Measurements from ENCODE around the gene KNCN. TPM values are rescaled to one million over a fixed set of nuclear protein-coding genes. Genes with fewer than 3 reads are reported as not detected.

KNCN gene
- total RNA-seq, 1 donor from 2014 or later: not detected

DNA sequence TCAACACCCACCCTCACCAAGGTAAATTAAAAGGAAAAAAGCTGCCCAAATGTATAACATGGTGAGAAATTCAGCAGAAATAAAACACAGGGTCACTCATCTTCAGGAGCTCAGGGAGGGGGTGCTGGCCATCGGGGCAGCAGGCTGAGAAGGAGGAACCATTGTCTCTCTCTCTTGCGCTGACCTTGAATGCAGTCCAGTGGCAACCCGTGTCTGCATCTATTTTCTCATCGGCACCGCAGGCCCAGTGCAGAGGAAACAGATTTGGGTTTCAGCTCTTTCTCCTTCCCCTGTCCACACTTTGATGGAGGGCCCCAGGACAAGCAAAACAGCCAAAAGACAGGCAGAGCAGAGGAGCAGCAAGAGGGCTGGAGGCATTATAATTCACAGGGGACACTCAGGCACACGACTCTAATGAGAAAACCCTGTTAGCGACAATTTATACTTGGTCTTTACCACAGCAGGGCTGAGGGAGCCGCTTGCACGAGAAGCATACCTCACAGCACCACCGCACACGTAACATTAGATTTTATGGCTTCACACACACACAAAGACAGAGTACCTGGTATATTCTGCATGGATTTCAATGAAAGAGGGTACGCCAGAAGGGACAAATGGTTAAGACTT, 34.0 kb upstream of the KNCN start:
- peaks cover 6% of the 10 kb centered on the region for H3F3A ChIP-seq (ENCODE audit: low read depth)
- H3K9ac ChIP-seq: no peak overlapping the region
- H3K36me3 ChIP-seq: no peaks in the 10 kb centered on the region
- Mint-ChIP-seq H3K4me3 (no peak overlapping the region), H3K27ac (no peak overlapping the region), H3K27me3 (ENCODE audit: insufficient read depth, low read depth) (peaks cover 2% of the 10 kb centered on the region), H3K9me3 (no peaks in the 10 kb centered on the region), H3K4me1 (peaks cover 5% of the 10 kb centered on the region), H3K36me3 (peaks cover 17% of the 10 kb centered on the region)
- no peak overlapping the region for H2AFZ ChIP-seq (replicated peaks)
- no peak for DNase-seq (ENCODE audit: low spot score)
- TF ChIP-seq, protein P1, sequence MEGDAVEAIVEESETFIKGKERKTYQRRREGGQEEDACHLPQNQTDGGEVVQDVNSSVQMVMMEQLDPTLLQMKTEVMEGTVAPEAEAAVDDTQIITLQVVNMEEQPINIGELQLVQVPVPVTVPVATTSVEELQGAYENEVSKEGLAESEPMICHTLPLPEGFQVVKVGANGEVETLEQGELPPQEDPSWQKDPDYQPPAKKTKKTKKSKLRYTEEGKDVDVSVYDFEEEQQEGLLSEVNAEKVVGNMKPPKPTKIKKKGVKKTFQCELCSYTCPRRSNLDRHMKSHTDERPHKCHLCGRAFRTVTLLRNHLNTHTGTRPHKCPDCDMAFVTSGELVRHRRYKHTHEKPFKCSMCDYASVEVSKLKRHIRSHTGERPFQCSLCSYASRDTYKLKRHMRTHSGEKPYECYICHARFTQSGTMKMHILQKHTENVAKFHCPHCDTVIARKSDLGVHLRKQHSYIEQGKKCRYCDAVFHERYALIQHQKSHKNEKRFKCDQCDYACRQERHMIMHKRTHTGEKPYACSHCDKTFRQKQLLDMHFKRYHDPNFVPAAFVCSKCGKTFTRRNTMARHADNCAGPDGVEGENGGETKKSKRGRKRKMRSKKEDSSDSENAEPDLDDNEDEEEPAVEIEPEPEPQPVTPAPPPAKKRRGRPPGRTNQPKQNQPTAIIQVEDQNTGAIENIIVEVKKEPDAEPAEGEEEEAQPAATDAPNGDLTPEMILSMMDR (IDR thresholded peaks at IDR 0.05): no peak
- no peak for TF ChIP-seq EZH2phosphoT487 (IDR thresholded peaks at IDR 0.05)
- no peak for TF ChIP-seq EZH2 (IDR thresholded peaks at IDR 0.05)
- H3K4me2 ChIP-seq: no peak overlapping the region
- no peaks in the 10 kb centered on the region for H3K79me2 ChIP-seq (ENCODE audit: low read depth)
- no peaks in the 10 kb centered on the region for H3K27me3 ChIP-seq
- peaks cover 22% of the 10 kb centered on the region for H3K4me1 ChIP-seq
- no peak overlapping the region for H3K4me3 ChIP-seq
- no peaks in the 10 kb centered on the region for H4K20me1 ChIP-seq (ENCODE audit: low read depth)
- no peaks in the 10 kb centered on the region for H3K9me3 ChIP-seq (ENCODE audit: low read depth)
- no peak overlapping the region for H3K27ac ChIP-seq

DNA sequence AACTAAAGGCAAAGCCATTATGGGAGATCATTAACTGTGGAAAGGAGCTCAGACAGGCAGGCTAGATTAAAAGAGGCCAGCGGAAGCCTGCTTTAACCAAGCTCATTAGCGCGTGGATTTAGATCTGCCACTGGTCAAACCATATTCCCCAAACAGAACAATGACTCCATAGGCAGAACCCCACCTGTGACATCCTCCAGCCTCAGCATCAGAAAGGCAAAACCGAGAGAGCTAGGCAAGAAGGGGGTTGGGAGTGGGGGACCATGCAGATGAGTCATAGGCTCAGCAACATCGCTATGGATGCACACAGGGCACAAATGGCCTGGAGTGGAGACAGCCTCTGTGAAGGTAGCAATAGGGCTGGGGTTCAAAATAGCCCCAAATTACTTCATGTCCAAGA, 32.0 kb upstream of the KNCN start:
- no peaks in the 10 kb centered on the region for H3K36me3 ChIP-seq
- H3K9ac ChIP-seq: no peak overlapping the region
- no peaks in the 10 kb centered on the region for H4K20me1 ChIP-seq (ENCODE audit: low read depth)
- no peak overlapping the region for H3K4me2 ChIP-seq
- no peak for DNase-seq (ENCODE audit: low spot score)
- no peak overlapping the region for H3K4me3 ChIP-seq
- no peaks in the 10 kb centered on the region for H3K27me3 ChIP-seq
- H3K27ac ChIP-seq: no peak overlapping the region
- H3K27ac Mint-ChIP-seq: no peak overlapping the region
- no peaks in the 10 kb centered on the region for H3K9me3 Mint-ChIP-seq
- no peak overlapping the region for H3K4me3 Mint-ChIP-seq
- TF ChIP-seq EZH2 (IDR thresholded peaks at IDR 0.05) (no peak), EZH2phosphoT487 (IDR thresholded peaks at IDR 0.05) (no peak)
- TF ChIP-seq, protein P1 (IDR thresholded peaks at IDR 0.05): no peak
- H2AFZ ChIP-seq (replicated peaks): no peak overlapping the region
- H3K36me3 Mint-ChIP-seq: peaks cover 7% of the 10 kb centered on the region
- no peaks in the 10 kb centered on the region for H3K9me3 ChIP-seq (ENCODE audit: low read depth)
- H3K79me2 ChIP-seq (ENCODE audit: low read depth): no peaks in the 10 kb centered on the region
- H3F3A ChIP-seq (ENCODE audit: low read depth): peaks cover 6% of the 10 kb centered on the region
- peaks cover 5% of the 10 kb centered on the region for H3K4me1 Mint-ChIP-seq
- peaks cover 2% of the 10 kb centered on the region for H3K27me3 Mint-ChIP-seq (ENCODE audit: insufficient read depth, low read depth)
- H3K4me1 ChIP-seq: peaks cover 19% of the 10 kb centered on the region

DNA sequence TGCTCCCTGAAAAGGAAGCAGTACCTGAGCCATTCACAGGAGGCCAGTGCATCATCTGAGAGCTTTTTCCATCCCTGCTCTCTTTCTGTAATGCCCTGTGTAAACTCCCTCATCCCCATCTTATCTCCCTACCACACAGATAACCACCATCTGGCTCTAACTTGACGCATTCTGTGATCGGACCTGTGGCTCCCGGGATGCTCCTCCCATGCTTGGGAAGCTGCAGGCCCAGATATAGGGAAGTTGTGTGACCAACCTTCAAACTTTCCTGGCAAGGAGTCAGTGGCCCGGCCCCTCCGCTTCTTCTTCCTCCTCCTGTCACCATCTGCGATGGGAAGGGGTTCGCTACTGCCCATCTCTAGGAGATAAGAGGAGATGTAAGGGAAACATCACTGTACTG, 31.5 kb upstream of the KNCN start:
- H3K4me1 Mint-ChIP-seq: peaks cover 5% of the 10 kb centered on the region
- no peak overlapping the region for H3K9ac ChIP-seq
- no peak overlapping the region for H3K27ac Mint-ChIP-seq
- no peaks in the 10 kb centered on the region for H3K79me2 ChIP-seq (ENCODE audit: low read depth)
- no peak for DNase-seq (ENCODE audit: low spot score)
- H3K36me3 Mint-ChIP-seq: peaks cover 7% of the 10 kb centered on the region
- no peak overlapping the region for H3K4me3 ChIP-seq
- H3K4me3 Mint-ChIP-seq: no peak overlapping the region
- H3K27me3 Mint-ChIP-seq (ENCODE audit: insufficient read depth, low read depth): peaks cover 2% of the 10 kb centered on the region
- H3F3A ChIP-seq (ENCODE audit: low read depth): peaks cover 6% of the 10 kb centered on the region
- no peaks in the 10 kb centered on the region for H3K36me3 ChIP-seq
- H3K9me3 Mint-ChIP-seq: no peaks in the 10 kb centered on the region
- H3K4me2 ChIP-seq: no peak overlapping the region
- H3K27ac ChIP-seq: no peak overlapping the region
- no peak overlapping the region for H2AFZ ChIP-seq (replicated peaks)
- no peaks in the 10 kb centered on the region for H3K9me3 ChIP-seq (ENCODE audit: low read depth)
- TF ChIP-seq EZH2phosphoT487 (IDR thresholded peaks at IDR 0.05) (no peak), EZH2 (IDR thresholded peaks at IDR 0.05) (no peak)
- TF ChIP-seq, protein P1 (IDR thresholded peaks at IDR 0.05): no peak
- peaks cover 19% of the 10 kb centered on the region for H3K4me1 ChIP-seq
- no peaks in the 10 kb centered on the region for H3K27me3 ChIP-seq
- no peaks in the 10 kb centered on the region for H4K20me1 ChIP-seq (ENCODE audit: low read depth)
